K562 (cell line): ENCODE data around the gene VPS35L. TPM values are rescaled to one million over a fixed set of nuclear protein-coding genes. Genes with fewer than 3 reads are reported as not detected.
A peak's percentile ranks its signal among the peaks of the same experiment; 100 is the strongest.

Experiments used
- BRD4 ChIP-seq: fragments of 200-600 bp; sonication (generic); IDR thresholded peaks from 2 replicates; pipeline ENCODE4 v1.6.1; 2017; ENCODE audit warnings: inconsistent platforms
- CREB1 ChIP-seq, 2 experiments: sonication (generic) in 1 of 2; formaldehyde crosslinking in 1 of 2; IDR thresholded peaks; 2 replicates each; pipeline versions ENCODE4 v1.6.1 to v1.8.0; 2012 to 2022; ENCODE audit warnings: inconsistent platforms in 1 of 2, mild to moderate bottlenecking in 1 of 2, missing genetic modification reagents in 1 of 2, moderate library complexity in 1 of 2
- ELF2 ChIP-seq: fragments of 250-450 bp; sonication (Bioruptor Pico); IDR thresholded peaks from 2 replicates; pipeline ENCODE4 v1.5.0; 2021; ENCODE audit warnings: mild to moderate bottlenecking
- FOXM1 ChIP-seq, 2 experiments: fragments of 450-650 bp in 1 of 2; sonication (generic) in 1 of 2; formaldehyde crosslinking in 1 of 2; IDR thresholded peaks; 2 replicates each; pipeline versions ENCODE4 v1.6.1 to v1.9.0; 2017 to 2022; ENCODE audit warnings: low read depth in 2 of 2, mild to moderate bottlenecking in 2 of 2, missing genetic modification reagents in 1 of 2, moderate library complexity in 1 of 2
- HEY1 ChIP-seq: fragments of 250-450 bp; sonication (Bioruptor Pico); IDR thresholded peaks from 2 replicates; pipeline ENCODE4 v1.5.0; 2020; ENCODE audit warnings: mild to moderate bottlenecking, moderate library complexity, borderline replicate concordance
- MBD2 ChIP-seq: sonication (generic); IDR thresholded peaks from 2 replicates; pipeline ENCODE4 v1.6.1; 2016; ENCODE audit warnings: low read depth, borderline replicate concordance
- SMARCB1 ChIP-seq: IDR thresholded peaks from 2 replicates; pipeline ENCODE4 v1.6.1; 2011; ENCODE audit warnings: improper control_type of control experiment, low read depth; ENCODE audit not compliant: insufficient read length
- SMARCE1 ChIP-seq: fragments of 450-650 bp; IDR thresholded peaks from 2 replicates; pipeline ENCODE4 v1.7.1; 2016; ENCODE audit warnings: mild to moderate bottlenecking
- SNRNP70 ChIP-seq: fragments of 200-400 bp; formaldehyde crosslinking; optimal IDR thresholded peaks from 2 replicates; pipeline ENCODE3; 2017; ENCODE audit warnings: low read depth, low read length
- SRSF7 ChIP-seq: fragments of 200-400 bp; formaldehyde crosslinking; optimal IDR thresholded peaks from 2 replicates; pipeline ENCODE3; 2017; ENCODE audit warnings: mild to moderate bottlenecking, low read depth, low read length
- TBP ChIP-seq: optimal IDR thresholded peaks from 2 replicates; pipeline ENCODE3; 2011; ENCODE audit warnings: low read depth, low read length, improper control_type of control experiment
- ZNF551 ChIP-seq: fragments of 250-450 bp; sonication (Bioruptor Pico); IDR thresholded peaks from 2 replicates; pipeline ENCODE4 v1.5.0; 2021; ENCODE audit warnings: mild to moderate bottlenecking, moderate library complexity
- ZNF584 ChIP-seq: fragments of 200-800 bp; sonication (Bioruptor generic); IDR thresholded peaks from 2 replicates; pipeline ENCODE4 v1.6.1; 2016; ENCODE audit warnings: low read depth, mild to moderate bottlenecking, missing genetic modification characterization, missing compliant biosample characterization
- polyA plus RNA-seq, 8 experiments: library from polyadenylated mRNA; depleted of rRNA in 4 of 8; stranded (reverse) in 5 of 8; unstranded in 3 of 8; fragments of >200 nt; fragmentation: Nextera tagmentation in 2 of 8; fragmentation: Illumina TruSeq in 1 of 8; extraction: Ambion mirVana in 2 of 8; extraction: Trizol in 1 of 8; gene quantifications; 2 replicates each; pipeline versions ENCODE4 v1.2.1 to v1.2.3, GENCODE V29; 2011 to 2014; ENCODE audit warnings: inconsistent platforms in 1 of 8, missing spikeins in 1 of 8
- total RNA-seq, 7 experiments: library from RNA; depleted of rRNA in 6 of 7; stranded (reverse); fragments of >200 nt in 6 of 7; fragmentation: Illumina TruSeq in 2 of 7; extraction: Trizol in 2 of 7; gene quantifications; 2 replicates each; pipeline versions ENCODE4 v1.2.1 to v1.2.3, GENCODE V29; 2011 to 2021; ENCODE audit warnings: low replicate concordance in 1 of 7
- TF ChIP-seq, protein P1 (sequence below): fragments of 450-650 bp; IDR thresholded peaks from 2 replicates; pipeline ENCODE4 v1.6.1; 2016; ENCODE audit warnings: low read depth
- TF ChIP-seq, protein P2 (sequence below): fragments of 250-450 bp; sonication (Bioruptor Pico); IDR thresholded peaks from 2 replicates; pipeline ENCODE4 v1.4.0; 2020
- TF ChIP-seq, protein P3 (sequence below): sonication (generic); formaldehyde crosslinking; IDR thresholded peaks from 2 replicates; pipeline ENCODE4 v1.8.0; 2022; ENCODE audit warnings: mild to moderate bottlenecking, missing genetic modification reagents

Gene VPS35L
- total and polyA plus RNA-seq, 9 of the 15 experiments (the other 6 are each of a cell fraction or from before 2014, with no cell fraction given), result 10.2 to 30.4 (median 20.1) TPM

DNA sequence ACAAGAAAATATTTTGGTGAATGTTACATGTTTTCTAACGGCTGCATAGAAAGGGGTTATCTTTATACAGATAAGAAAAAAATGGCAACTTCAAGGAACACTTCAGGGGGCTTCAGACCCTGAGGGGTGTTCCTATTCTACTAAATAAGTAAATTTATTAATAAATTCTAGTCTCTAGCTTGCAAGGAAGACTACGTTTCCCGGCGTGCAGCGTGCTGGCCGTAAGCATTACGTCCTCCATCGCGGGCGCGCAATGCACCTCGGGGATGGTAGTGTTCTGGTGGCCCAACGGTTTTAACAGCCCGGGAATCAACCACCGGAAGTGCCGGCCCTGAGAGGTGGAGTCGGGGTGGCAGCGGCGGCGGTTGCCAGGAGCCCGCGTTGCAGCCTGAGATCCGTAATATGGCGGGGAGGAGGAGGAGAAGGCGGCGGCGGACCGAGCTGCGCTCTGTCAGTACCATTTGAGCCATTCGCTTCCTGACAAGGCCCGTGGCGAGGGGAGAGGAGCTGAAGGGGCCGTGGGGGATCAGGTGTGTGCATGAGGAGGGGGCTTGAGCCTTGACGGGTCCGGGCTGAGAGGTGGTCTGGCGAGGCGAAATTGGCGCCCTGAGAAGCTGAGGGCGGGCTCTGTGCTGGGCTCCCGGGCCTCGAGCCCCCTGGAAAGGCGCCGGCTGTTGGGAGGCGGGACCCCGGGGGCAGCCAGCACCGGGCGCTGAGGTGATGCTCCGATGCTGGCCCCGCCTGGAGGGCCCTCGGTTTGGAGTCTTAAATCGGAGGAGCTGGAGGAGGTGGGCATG, 31.7 kb upstream of the VPS35L start, which contains the start of gene CCP110 (continued):
- TF ChIP-seq, protein P1, sequence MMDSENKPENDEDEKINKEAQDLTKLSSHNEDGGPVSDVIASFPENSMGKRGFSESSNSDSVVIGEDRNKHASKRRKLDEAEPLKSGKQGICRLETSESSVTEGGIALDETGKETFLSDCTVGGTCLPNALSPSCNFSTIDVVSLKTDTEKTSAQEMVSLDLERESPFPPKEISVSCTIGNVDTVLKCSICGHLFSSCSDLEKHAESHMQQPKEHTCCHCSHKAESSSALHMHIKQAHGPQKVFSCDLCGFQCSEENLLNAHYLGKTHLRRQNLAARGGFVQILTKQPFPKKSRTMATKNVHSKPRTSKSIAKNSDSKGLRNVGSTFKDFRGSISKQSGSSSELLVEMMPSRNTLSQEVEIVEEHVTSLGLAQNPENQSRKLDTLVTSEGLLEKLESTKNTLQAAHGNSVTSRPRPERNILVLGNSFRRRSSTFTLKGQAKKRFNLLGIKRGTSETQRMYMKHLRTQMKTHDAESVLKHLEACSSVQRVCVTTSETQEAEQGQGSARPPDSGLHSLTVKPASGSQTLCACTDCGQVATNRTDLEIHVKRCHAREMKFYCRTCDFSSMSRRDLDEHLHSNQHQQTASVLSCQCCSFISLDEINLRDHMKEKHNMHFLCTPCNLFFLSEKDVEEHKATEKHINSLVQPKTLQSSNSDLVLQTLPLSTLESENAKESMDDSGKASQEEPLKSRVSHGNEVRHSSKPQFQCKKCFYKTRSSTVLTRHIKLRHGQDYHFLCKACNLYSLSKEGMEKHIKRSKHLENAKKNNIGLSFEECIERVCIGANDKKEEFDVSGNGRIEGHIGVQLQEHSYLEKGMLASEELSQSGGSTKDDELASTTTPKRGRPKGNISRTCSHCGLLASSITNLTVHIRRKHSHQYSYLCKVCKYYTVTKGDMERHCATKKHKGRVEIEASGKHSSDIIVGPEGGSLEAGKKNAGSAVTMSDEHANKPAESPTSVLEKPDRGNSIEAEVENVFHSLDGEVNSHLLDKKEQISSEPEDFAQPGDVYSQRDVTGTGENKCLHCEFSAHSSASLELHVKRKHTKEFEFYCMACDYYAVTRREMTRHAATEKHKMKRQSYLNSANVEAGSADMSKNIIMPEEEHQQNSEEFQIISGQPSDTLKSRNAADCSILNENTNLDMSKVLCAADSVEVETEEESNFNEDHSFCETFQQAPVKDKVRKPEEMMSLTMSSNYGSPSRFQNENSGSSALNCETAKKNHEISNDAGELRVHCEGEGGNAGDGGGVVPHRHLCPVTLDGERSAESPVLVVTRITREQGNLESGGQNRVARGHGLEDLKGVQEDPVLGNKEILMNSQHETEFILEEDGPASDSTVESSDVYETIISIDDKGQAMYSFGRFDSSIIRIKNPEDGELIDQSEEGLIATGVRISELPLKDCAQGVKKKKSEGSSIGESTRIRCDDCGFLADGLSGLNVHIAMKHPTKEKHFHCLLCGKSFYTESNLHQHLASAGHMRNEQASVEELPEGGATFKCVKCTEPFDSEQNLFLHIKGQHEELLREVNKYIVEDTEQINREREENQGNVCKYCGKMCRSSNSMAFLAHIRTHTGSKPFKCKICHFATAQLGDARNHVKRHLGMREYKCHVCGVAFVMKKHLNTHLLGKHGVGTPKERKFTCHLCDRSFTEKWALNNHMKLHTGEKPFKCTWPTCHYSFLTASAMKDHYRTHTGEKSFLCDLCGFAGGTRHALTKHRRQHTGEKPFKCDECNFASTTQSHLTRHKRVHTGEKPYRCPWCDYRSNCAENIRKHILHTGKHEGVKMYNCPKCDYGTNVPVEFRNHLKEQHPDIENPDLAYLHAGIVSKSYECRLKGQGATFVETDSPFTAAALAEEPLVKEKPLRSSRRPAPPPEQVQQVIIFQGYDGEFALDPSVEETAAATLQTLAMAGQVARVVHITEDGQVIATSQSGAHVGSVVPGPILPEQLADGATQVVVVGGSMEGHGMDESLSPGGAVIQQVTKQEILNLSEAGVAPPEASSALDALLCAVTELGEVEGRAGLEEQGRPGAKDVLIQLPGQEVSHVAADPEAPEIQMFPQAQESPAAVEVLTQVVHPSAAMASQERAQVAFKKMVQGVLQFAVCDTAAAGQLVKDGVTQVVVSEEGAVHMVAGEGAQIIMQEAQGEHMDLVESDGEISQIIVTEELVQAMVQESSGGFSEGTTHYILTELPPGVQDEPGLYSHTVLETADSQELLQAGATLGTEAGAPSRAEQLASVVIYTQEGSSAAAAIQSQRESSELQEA, result no peak
- TF ChIP-seq ZNF551 (no peak), CREB1 (IDR thresholded peaks at IDR 0.05) (peak; percentile 95), CREB1 (CRISPR knock-in tag; IDR thresholded peaks at IDR 0.05) (peak; percentile 88), SMARCB1 (no peak), SNRNP70 (no peak), TBP (peak; percentile 68), ZNF584 (0 out of 2 replicates have a peak, but pooled peaks have one; percentile 67), SRSF7 (no peak), MBD2 (peak; percentile 94), SMARCE1 (no peak), ELF2 (no peak), FOXM1 (IDR thresholded peaks at IDR 0.05; ENCODE audit: low read depth) (peak; percentile 82), FOXM1 (CRISPR knock-in tag; IDR thresholded peaks at IDR 0.05; ENCODE audit: low read depth) (no peak), BRD4 (no peak), HEY1 (no peak)
- TF ChIP-seq, protein P2, sequence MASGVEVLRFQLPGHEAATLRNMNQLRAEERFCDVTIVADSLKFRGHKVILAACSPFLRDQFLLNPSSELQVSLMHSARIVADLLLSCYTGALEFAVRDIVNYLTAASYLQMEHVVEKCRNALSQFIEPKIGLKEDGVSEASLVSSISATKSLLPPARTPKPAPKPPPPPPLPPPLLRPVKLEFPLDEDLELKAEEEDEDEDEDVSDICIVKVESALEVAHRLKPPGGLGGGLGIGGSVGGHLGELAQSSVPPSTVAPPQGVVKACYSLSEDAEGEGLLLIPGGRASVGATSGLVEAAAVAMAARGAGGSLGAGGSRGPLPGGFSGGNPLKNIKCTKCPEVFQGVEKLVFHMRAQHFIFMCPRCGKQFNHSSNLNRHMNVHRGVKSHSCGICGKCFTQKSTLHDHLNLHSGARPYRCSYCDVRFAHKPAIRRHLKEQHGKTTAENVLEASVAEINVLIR (CRISPR knock-in tag), result peak; percentile 81
- TF ChIP-seq, protein P3, sequence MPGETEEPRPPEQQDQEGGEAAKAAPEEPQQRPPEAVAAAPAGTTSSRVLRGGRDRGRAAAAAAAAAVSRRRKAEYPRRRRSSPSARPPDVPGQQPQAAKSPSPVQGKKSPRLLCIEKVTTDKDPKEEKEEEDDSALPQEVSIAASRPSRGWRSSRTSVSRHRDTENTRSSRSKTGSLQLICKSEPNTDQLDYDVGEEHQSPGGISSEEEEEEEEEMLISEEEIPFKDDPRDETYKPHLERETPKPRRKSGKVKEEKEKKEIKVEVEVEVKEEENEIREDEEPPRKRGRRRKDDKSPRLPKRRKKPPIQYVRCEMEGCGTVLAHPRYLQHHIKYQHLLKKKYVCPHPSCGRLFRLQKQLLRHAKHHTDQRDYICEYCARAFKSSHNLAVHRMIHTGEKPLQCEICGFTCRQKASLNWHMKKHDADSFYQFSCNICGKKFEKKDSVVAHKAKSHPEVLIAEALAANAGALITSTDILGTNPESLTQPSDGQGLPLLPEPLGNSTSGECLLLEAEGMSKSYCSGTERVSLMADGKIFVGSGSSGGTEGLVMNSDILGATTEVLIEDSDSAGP (CRISPR knock-in tag), result no peak
